ENCODE results near the gene GGTLC2.

The GGTLC2 gene

DNA sequence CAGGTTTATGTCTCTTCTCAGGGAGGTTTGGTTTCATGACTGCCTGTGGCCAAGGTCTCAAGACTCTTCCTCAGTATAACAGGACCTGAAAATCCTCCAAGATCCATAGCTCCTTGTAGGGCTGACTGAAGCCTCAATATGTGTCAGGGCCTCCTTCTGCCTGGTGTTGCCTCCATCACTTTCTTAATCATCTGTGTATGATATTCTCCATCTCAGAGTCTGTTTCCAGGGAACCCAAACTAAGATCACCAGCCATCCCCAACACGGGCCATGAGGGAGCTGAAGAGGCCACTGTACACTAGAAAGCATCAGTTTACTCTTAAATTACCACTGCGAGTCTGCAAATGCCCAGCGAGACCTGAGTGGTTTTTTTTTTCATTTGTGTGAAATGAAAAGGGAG, 17.7 kb downstream of the GGTLC2 start:
- no peak for DNase-seq (ENCODE audit: low spot score)
- POLR2A ChIA-PET (ENCODE audit: low non-redundant PET) = no interaction called here
- TF ChIP-seq, protein P1, sequence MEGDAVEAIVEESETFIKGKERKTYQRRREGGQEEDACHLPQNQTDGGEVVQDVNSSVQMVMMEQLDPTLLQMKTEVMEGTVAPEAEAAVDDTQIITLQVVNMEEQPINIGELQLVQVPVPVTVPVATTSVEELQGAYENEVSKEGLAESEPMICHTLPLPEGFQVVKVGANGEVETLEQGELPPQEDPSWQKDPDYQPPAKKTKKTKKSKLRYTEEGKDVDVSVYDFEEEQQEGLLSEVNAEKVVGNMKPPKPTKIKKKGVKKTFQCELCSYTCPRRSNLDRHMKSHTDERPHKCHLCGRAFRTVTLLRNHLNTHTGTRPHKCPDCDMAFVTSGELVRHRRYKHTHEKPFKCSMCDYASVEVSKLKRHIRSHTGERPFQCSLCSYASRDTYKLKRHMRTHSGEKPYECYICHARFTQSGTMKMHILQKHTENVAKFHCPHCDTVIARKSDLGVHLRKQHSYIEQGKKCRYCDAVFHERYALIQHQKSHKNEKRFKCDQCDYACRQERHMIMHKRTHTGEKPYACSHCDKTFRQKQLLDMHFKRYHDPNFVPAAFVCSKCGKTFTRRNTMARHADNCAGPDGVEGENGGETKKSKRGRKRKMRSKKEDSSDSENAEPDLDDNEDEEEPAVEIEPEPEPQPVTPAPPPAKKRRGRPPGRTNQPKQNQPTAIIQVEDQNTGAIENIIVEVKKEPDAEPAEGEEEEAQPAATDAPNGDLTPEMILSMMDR (conservative IDR thresholded peaks at IDR 0.05; ENCODE audit: low read depth) = no peak
- no peak overlapping the region for H3K27ac ChIP-seq
- CTCF ChIA-PET = no interaction called here

DNA sequence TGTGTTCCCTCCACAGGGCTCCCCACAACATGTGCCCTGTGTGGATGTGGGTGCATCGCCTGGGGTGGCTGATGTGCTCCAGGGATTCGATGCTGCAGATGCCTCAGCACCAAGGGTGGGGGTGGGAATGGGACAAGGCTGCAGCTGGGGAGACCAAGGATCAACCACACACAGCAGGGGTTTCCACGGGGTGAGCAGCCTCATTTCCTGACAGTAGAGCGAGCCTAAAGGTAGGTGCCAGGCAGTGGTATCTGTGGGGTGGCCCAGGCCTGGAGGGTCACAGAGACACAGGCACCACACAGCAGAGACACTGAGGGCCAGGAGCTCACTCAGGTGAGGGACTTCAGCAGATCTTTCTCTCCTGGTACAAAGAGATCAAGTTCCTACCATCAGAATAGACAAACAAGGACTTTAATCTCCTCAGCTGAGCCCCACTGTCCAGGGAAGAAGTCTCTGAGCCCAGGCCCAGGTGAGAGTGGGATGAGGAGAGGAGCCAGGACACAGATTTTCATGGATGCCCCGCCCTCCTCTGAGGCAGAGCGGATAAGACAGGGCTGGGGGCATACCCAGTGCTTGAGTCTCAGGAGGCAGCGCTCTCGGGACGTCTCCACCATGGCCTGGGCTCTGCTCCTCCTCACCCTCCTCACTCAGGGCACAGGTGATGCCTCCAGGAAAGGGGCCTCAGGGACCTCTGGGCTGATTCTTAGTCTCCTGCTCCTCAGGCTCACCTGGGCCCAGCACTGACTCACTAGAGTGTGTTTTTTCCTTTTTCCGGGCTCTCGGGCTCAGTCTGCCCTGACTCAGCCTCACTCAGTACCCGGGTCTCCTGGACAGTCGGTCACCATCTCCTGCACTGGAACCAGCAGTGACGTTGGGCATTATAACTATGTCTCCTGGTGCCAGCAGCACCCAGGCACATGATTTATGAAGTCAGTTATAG, 19.7 kb downstream of the GGTLC2 start:
- TF ChIP-seq, protein P1 (conservative IDR thresholded peaks at IDR 0.05; ENCODE audit: low read depth) = no peak
- H3K27ac ChIP-seq = no peak overlapping the region
- no peak for DNase-seq (ENCODE audit: low spot score)
- CTCF ChIA-PET = no interaction called here
- POLR2A ChIA-PET (ENCODE audit: low non-redundant PET) = no interaction called here

DNA sequence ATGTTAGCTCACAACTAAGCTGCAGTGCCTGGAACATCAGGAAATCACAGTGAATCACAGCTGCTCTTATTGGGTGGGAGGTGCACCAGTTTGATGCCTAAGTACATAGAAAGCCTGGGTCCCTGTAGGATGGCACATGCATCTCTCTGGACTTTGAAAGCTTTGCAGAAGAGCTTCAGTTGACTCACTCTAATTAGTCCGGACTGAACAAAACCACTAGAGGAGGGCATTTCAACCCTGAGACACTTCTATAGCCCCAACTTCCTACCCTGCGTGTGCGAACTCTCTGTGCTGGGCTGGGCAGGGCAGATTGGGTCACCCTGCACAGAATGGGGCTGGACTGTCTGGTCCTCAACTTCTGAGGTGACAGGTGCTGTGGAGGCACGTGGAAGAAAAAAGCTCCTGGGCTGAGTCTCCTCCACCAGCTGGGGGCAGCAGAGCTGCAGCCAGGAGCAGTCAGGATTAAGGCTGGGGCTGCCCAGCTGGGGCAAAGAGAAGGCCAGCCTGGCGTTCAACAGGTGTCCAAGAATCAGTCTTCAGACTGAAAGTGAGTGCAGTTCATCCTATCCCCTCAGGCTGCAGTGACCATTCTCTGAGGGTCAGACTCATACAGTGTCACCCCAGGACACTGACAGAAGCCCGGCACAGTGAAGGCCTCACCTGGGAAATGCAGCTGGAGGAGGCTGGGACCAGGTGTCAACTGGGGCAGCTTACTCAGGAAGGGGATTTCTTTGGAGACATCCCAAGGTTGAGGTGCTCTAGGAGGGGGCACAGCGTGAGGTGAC, 22.1 kb downstream of the GGTLC2 start:
- ChIA-PET POLR2A (ENCODE audit: low non-redundant PET) (no interaction called here), CTCF (interaction anchor here (0.6 to 1.0 kb wide), 3 partner anchors 9 to 284 kb away, joined by 3 to 7 read pairs (median 3); no protein-coding TSS in a partner anchor)
- H3K27ac ChIP-seq = no peak overlapping the region
- TF ChIP-seq, protein P1 (conservative IDR thresholded peaks at IDR 0.05; ENCODE audit: low read depth) = no peak
- no peak for DNase-seq (ENCODE audit: low spot score)

DNA sequence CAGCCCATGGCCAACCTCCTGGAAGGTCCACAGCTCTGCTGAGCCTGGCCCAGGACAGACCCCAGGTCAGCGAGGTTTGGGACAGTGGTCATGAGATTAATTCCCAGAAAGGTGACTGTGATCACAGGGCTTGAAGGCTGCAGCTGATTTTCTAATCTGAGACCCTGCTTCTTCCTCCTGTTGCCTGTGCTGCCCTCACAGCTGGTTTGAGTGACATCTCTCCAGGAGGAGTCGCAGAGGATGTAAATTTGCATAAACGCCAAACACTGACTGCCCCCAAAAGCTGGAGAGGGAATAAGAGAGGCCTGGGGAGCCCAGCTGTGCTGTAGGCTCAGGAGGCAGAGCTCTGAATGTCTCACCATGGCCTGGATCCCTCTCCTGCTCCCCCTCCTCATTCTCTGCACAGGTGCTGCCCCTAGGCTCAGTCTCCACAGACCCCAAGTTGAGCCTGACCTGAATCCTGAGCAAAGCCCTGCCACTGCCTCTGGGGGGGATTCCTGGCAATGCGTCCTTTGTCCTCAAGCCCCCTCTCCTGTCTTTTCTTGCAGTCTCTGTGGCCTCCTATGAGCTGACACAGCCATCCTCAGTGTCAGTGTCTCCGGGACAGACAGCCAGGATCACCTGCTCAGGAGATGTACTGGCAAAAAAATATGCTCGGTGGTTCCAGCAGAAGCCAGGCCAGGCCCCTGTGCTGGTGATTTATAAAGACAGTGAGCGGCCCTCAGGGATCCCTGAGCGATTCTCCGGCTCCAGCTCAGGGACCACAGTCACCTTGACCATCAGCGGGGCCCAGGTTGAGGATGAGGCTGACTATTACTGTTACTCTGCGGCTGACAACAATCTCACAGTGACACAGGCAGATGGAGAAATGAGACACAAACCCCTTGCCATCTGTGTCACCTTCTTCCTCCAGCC, 23.8 kb downstream of the GGTLC2 start:
- DNase-seq (ENCODE audit: low spot score) = no peak
- ChIA-PET POLR2A (ENCODE audit: low non-redundant PET) (no interaction called here), CTCF (interaction anchor here (0.5 kb wide), 1 partner anchor 85 kb away, joined by 3 read pairs; no protein-coding TSS in a partner anchor)
- TF ChIP-seq, protein P1 (conservative IDR thresholded peaks at IDR 0.05; ENCODE audit: low read depth) = no peak
- H3K27ac ChIP-seq = no peak overlapping the region

DNA sequence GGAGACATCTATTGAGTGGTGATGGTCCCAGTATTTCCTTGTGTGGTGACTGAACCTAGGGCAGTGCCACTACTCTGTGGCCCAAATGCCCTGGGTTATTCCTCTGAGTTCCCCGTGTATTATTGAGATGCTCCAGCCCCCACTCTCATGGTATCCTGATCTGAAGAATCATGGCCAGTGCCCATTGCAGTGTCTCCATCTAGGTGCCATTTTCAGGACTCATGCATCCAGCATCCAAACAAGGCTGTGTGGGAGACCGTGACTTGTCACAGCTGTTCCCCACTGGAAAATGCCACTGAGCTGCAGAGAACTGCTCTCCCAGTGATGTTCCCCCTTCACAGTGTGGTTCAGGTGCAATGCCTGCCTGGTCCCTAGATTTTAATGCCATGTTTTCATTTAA, 24.7 kb downstream of the GGTLC2 start:
- TF ChIP-seq, protein P1 (conservative IDR thresholded peaks at IDR 0.05; ENCODE audit: low read depth) = no peak
- DNase-seq (ENCODE audit: low spot score) = no peak
- ChIA-PET POLR2A (ENCODE audit: low non-redundant PET) (no interaction called here), CTCF (no interaction called here)
- no peak overlapping the region for H3K27ac ChIP-seq

Data from RWPE1 (cell line).